ENCODE measurements around the gene FAM20C. TPM values are rescaled to one million over a fixed set of nuclear protein-coding genes. Genes with fewer than 3 reads are reported as not detected.

FAM20C gene
- total RNA-seq, 2 donors from 2014 or later: 32.5 to 106 TPM

GRCh38 chr7:288671-289101 lies 96.3 kb downstream of the FAM20C start:
- no peaks in the 10 kb centered on the region for H3K4me1 ChIP-seq (ENCODE audit: control insufficient read depth in 1 of 2, low read depth in 2 of 2)
- H3K36me3 ChIP-seq: no peaks in the 10 kb centered on the region
- no peak overlapping the region for H3K27ac ChIP-seq
- TF ChIP-seq CTCF (IDR thresholded peaks at IDR 0.05): no peak
- H3K27me3 ChIP-seq (replicated peaks; ENCODE audit: insufficient read depth): no peaks in the 10 kb centered on the region
- H3K4me3 ChIP-seq: no peak overlapping the region
- DNase-seq (ENCODE audit: low spot score): no peak
- ATAC-seq (ENCODE audit: insufficient number of reproducible peaks, low FRiP score, low read depth): no peak
- H3K9me3 ChIP-seq: no peaks in the 10 kb centered on the region

- ATAC-seq (ENCODE audit: insufficient number of reproducible peaks, low FRiP score, low read depth) (no peak), DNase-seq (ENCODE audit: low spot score) (no peak)
- Histone ChIP-seq H3K4me1 (ENCODE audit: control insufficient read depth in 1 of 2, low read depth in 2 of 2) (no peaks in the 10 kb centered on the region), H3K4me3 (no peak overlapping the region), H3K27me3 (replicated peaks; ENCODE audit: insufficient read depth) (no peaks in the 10 kb centered on the region), H3K9me3 (no peaks in the 10 kb centered on the region), H3K36me3 (no peaks in the 10 kb centered on the region), H3K27ac (no peak overlapping the region)
- TF ChIP-seq CTCF (IDR thresholded peaks at IDR 0.05): no peak
Observed at GRCh38 chr7:289209-289755, 96.9 kb downstream of the FAM20C start.

- no peak within 1 kb of the TSS for H3K27ac ChIP-seq
- ATAC-seq (ENCODE audit: insufficient number of reproducible peaks, low FRiP score, low read depth) (no peak), DNase-seq (ENCODE audit: low spot score) (no peak)
- no peak for TF ChIP-seq CTCF (IDR thresholded peaks at IDR 0.05)
- H3K4me3 ChIP-seq: no peak within 1 kb of the TSS
- no peaks in the 10 kb centered on the region for H3K4me1 ChIP-seq (ENCODE audit: control insufficient read depth in 1 of 2, low read depth in 2 of 2)
- H3K27me3 ChIP-seq (replicated peaks; ENCODE audit: insufficient read depth): no peaks in the 10 kb centered on the region
- no peaks in the 10 kb centered on the region for H3K9me3 ChIP-seq
- no peaks in the 10 kb centered on the region for H3K36me3 ChIP-seq
Observed at GRCh38 chr7:289756-290553, 97.6 kb downstream of the FAM20C start, which contains the start of gene FOXL3. FOXL3 (plus strand) TSS chr7:290170; CDS start chr7:290170, 0 bp downstream.

DNA sequence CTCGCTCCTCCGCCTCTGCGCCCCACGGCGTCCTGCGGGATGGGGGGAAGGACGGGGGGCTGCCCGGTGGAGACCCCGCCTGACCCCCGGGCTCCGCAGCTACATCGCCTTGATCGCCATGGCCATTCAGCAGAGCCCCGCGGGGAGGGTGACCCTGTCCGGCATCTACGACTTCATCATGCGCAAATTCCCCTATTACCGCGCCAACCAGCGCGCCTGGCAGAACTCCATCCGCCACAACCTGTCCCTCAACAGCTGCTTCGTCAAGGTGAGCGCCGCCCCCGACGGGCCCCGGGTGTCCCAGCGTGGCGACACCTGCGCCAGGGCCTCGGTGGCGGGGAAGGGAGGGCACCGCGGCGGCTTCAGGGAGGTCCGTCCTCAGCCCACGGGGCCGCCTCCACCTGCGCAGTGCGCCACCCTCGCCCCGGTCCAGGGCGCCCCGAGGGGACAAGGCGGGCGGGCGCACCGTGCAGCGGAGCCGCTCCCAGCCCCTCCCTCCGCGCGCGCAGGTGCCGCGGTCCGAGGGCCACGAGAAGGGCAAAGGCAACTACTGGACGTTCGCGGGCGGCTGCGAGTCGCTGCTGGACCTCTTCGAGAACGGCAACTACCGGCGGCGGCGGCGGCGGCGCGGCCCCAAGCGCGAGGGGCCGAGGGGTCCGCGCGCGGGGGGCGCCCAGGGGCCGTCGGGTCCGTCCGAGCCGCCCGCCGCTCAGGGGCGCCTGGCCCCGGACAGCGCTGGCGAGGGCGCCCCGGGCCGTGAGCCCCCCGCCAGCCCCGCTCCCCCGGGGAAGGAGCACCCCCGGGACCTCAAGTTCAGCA lies 98.4 kb downstream of the FAM20C start:
- Histone ChIP-seq H3K4me3 (no peak overlapping the region), H3K27me3 (replicated peaks; ENCODE audit: insufficient read depth) (no peaks in the 10 kb centered on the region)

More for the DNA sequence above, 98.4 kb downstream of the FAM20C start:
- Histone ChIP-seq H3K4me1 (ENCODE audit: control insufficient read depth in 1 of 2, low read depth in 2 of 2) (no peaks in the 10 kb centered on the region), H3K27ac (no peak overlapping the region), H3K36me3 (no peaks in the 10 kb centered on the region), H3K9me3 (no peaks in the 10 kb centered on the region)
- ATAC-seq (ENCODE audit: insufficient number of reproducible peaks, low FRiP score, low read depth) (no peak), DNase-seq (ENCODE audit: low spot score) (no peak)
- TF ChIP-seq CTCF (IDR thresholded peaks at IDR 0.05): no peak
